M059J (cell line): ENCODE measurements around the gene IDH2. TPM values are rescaled to one million over a fixed set of nuclear protein-coding genes. Genes with fewer than 3 reads are reported as not detected.
"Not testable (repeated sequence)": the region's sequence is repeated elsewhere in the genome, so short reads cannot be mapped to it uniquely, and the experiment has no call there.

Source experiments
- DNase-seq: peaks from one replicate; pipeline ENCODE4 v3.0.0-alpha.2; 2012; ENCODE audit warnings: low read depth
- total RNA-seq: library from RNA; depleted of rRNA; stranded (reverse); fragments of >200 nt; shearing (Covaris generic); gene quantifications from 2 replicates; pipeline ENCODE4 v1.2.3, GENCODE V29; 2014; rRNA removed

IDH2 gene
- 69.8 and 78.0 TPM in 2 replicates for total RNA-seq

GRCh38 chr15:90101969-90102890 lies at the start of gene IDH2:
IDH2 (minus strand) TSS chr15:90102468; CDS start chr15:90102390, 78 bp downstream.
- DNase-seq: peak; percentile 80

DNA sequence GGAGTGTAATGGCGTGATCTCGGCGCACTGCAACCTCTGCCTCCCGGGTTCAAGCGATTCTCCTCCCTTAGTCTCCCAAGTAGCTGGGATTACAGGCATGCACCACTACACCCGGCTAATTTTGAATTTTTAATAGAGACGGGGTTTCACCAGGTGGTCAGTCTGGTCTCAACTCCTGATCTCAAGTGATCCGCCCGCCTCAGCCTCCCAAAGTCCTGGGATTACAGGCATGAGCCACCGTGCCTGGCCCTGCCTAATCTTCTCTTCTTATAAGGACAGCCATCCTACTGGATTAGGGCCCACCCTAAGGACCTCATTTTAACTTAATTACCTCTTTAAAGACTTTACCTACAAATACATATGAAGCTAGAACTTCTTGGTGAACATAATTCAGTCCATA lies 48.3 kb upstream of the IDH2 start:
- not testable (repeated sequence) for DNase-seq

DNA sequence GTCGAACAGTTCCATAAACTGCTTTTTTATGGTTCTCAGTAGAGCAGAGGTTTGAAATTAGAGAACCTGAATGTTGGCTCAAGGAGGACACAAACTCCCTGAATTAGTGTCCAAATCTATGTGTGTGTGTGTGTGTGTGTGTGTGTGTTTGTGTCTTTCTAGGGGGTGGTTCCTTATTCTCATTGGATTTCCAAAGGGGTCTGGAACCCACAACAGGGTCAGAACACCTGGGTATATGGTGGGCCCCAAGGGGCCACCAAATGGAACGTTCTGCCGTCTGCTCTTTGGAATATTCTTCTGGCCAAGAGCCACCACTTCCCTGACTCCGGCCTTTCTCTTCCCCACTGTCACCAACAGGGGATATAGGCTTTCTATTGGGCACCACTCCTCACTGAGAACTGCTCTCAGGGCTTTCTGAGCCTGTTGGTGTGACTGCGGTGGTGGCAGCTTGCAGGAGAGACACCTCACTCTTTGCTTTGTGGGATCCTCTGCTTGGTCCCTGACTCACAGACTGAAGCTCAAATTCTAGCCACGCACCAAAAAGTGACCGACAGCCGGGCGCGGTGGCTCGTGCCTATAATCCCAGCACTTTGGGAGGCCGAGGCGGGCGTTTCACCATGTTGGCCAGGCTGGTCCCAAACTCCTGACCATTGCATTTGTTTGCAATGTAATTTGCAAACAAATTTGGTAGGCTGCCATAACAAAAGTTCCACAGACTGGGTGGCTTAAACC lies 47.5 kb upstream of the IDH2 start:
- no peak for DNase-seq

- DNase-seq: not testable (repeated sequence)
Measured at GRCh38 chr15:90146198-90146761, 44.0 kb upstream of the IDH2 start.

GRCh38 chr15:90145761-90146160 lies 43.5 kb upstream of the IDH2 start:
- DNase-seq: no peak

- DNase-seq: no peak
Measured at GRCh38 chr15:90145259-90145658, 43.0 kb upstream of the IDH2 start.

GRCh38 chr15:90143166-90143655 lies 40.9 kb upstream of the IDH2 start:
- DNase-seq: peak; percentile 59

GRCh38 chr15:90142216-90143165 lies 40.2 kb upstream of the IDH2 start:
- no peak for DNase-seq

DNA sequence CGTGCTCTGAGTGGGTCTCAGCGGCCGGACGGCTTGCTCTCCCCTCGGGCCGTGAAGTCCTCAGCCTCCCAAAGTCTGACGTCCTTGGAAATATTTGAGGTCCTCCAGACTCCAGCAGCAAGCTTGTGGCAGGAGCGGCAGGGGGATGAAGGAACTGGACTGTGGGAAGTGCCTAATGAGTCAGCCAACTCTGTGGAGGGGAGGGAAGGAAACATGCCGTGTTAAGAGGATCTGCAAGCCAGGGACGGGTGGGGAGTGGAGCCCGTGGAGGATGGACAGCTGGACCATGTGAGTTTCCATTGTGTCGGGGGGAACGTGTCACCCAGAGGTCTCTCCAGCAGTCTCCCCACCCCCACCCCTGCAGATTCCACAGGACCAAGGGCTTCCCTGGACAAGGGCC lies 39.4 kb upstream of the IDH2 start:
- peak; percentile 58 for DNase-seq

GRCh38 chr15:90139549-90139948 lies 37.3 kb upstream of the IDH2 start:
- DNase-seq: not testable (repeated sequence)

GRCh38 chr15:90138071-90138833 lies 36.0 kb upstream of the IDH2 start:
- DNase-seq: no peak

DNA sequence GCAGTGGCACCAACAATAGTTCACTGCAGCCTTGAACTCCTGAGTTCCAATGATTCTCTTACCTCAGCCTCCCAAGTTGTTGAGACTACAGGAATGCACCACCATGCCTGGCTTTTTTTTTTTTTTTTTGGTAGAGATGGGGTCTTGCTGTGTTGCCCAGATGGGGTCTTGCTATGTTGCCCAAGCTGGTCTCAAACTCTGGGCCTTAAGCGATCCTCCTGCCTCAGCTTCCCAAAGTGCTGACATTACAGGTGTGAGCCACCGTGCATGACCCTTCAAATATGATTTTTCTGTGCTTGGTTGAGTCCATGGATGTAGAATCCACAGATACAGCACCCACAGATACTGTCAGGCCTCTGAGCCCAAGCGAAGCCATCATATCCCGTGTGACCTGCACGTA lies 30.2 kb upstream of the IDH2 start:
- no peak for DNase-seq

DNA sequence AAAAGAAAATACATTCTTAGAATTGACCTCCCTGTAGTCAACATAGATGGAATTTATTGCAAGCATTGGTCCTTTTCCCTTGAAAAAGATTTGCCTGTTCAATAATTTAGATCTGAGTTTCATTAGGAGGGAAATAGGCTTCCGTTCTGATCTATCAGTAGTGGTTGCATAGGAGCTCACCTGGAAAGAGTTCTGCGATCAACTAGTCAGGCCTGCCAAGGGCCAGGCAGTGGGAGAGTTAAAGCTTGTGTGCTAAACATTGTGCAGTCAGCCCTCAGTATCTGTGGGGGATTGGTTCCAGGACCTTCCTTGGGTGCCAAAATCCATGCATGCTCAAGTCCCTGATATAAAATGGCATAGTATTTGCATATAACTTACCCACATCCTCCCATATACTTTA lies 29.6 kb upstream of the IDH2 start:
- DNase-seq: no peak

DNA sequence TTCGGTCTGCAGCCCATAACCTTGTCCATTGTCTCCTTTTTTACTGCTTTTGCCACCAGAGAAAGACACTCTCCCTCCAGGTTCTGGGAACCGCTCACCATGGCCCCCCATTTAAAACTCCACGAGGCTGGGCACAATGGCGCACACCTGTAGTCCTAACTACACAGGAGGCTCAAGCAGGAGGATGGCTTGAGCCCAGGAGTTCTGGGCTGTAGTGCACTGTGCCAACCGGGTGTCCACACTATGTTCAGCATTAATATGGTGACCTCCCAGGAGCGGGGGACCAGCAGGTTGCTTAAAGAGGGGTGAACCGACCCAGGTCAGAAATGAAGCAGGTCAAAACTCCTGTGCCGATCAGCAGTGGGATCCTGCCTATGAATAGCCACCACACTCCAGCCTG lies 28.0 kb upstream of the IDH2 start:
- no peak for DNase-seq

- DNase-seq: no peak
Measured at GRCh38 chr15:90126596-90127435, 24.5 kb upstream of the IDH2 start.

DNA sequence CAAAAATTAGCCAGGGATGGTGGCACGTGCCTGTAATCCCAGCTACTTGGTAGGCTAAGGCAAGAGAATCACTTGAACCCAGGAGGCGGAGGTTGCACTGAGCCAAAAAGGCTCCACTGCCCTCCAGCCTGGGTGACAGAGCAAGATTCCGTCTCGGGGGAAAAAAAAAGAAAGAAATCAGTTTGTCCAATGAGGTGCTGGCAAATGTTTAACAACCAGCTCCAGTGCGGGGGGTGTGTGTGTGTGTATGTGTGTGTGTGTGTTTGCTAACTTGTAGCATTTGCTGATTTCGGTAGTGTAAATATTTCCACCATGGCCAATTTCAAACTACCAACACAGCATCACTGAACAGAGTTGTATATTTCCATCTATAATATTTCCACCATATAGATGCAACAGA lies 23.8 kb upstream of the IDH2 start:
- no peak for DNase-seq

GRCh38 chr15:90124507-90124906 lies 22.2 kb upstream of the IDH2 start:
- no peak for DNase-seq

DNA sequence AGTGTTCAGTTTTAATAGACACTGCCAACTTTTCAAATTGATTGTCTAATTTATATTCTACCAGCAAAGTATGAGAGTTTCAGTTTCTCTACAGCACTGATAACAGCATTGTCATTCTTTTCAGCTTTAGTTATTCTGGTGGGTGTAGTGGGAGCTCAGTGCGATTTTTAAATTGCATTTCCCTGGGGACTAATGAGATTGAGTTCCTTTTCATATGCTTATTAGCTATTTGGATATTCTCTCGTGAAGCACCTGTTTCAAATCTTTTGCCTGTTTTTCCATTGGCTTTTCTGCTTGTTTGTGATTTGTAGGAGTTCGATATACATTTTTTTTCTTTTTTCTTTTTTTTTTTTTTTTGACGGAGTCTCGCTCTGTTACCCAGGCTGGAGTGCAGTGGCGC lies 18.8 kb upstream of the IDH2 start:
- no peak for DNase-seq

DNA sequence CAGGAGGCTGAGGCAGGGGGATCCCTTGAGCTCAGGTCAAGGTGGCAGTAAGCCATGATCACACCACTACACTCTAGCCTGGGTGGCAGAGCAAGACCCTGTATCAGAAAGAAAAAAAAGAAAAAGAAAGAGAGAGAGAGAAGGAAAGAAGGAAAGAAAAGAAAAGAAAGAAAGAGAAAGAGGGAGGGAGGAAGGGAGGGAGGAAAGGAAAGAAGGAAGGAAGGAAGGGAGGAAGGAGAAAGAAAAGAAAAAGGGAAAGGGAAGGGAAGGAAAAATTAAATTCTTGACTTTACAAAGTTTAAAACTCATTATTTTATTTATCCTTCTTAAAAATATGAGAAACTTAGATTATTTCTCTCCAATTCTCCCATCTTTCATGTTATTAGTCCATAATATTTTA lies 17.1 kb upstream of the IDH2 start:
- DNase-seq: no peak

DNA sequence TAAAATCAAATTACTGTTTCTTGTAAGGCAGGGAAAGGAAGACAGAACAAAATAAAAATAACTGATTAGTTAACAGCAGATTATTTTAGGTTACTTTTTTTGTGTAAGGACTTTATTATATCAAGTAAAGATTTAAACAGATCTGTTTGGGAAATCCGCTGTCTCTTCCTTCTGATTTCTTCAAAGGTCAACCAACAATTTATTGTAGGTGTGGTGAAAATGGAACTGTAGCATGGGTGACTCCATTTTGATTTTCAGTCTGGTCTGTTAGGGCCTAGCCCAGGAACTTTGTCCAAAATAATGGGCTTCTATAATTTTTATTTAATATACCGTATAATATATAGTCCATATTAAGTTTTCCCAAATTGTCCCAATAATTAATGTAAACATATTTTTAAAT lies 13.5 kb upstream of the IDH2 start:
- DNase-seq: no peak
